Measurements from ENCODE around the gene SETBP1. TPM values are rescaled to one million over a fixed set of nuclear protein-coding genes. Genes with fewer than 3 reads are reported as not detected.

Gene SETBP1
- total and polyA plus RNA-seq, 9 of the 15 experiments (the other 6 are each of a cell fraction or from before 2014, with no cell fraction given) = under 0.01 to 0.13 (median 0.04) TPM

DNA sequence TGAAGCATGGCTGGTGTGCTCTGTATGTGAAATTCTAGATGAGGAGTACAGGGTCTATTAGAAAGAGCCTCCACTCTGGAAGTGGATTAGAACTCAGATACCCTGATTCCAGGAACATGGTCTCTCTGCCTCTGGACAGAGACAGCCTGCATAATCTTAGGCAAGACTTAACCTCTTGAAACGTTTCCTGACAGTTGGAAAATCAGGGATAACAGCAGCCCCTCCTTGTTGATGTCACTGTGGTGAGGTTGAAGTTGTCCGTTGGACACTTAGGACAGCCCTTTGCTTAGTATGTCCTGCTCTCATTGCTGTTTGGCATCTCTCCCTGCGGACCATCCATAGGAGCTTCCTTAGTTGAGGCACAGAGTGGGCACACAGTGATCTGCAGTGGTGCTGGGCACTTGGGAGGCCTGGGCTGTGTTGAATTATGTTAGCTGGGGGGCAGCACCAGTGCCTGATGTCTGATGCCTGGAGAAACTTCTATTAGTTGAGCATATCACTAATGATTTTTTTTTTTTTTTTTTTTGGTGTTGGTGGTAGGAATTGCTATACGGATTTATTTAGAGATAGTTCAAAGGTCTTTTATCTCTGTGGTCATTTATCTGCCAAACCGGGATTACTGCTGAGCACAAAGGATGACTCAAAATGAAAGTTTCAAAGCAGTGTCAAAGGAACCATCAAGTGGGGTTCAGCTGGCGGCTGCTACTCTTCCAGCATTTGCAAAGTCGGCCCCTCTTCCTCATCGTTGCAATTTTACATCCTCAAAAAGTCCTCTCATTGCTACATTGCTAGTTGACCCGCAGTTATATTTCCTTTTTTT is 28.8 kb downstream of the SETBP1 start (continued):
- TF ChIP-seq, protein P1, sequence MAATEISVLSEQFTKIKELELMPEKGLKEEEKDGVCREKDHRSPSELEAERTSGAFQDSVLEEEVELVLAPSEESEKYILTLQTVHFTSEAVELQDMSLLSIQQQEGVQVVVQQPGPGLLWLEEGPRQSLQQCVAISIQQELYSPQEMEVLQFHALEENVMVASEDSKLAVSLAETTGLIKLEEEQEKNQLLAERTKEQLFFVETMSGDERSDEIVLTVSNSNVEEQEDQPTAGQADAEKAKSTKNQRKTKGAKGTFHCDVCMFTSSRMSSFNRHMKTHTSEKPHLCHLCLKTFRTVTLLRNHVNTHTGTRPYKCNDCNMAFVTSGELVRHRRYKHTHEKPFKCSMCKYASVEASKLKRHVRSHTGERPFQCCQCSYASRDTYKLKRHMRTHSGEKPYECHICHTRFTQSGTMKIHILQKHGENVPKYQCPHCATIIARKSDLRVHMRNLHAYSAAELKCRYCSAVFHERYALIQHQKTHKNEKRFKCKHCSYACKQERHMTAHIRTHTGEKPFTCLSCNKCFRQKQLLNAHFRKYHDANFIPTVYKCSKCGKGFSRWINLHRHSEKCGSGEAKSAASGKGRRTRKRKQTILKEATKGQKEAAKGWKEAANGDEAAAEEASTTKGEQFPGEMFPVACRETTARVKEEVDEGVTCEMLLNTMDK (IDR thresholded peaks at IDR 0.05; ENCODE audit: borderline replicate concordance, insufficient read depth, low read depth, low read length, poor library complexity, severe bottlenecking) = no peak
- TF ChIP-seq HLTF (IDR thresholded peaks at IDR 0.05) (no peak), CBX5 (IDR thresholded peaks at IDR 0.05; ENCODE audit: borderline replicate concordance, low read depth) (no peak), ESRRA (IDR thresholded peaks at IDR 0.05; ENCODE audit: borderline replicate concordance, low read depth) (no peak), GTF2A2 (tag; IDR thresholded peaks at IDR 0.05) (no peak), POU5F1 (IDR thresholded peaks at IDR 0.05; ENCODE audit: borderline replicate concordance, low read depth, low read length, partially characterized antibody) (no peak), POLR2AphosphoS5 (IDR thresholded peaks at IDR 0.05; ENCODE audit: control insufficient read depth, insufficient read depth, low read depth, low read length) (no peak)

DNA sequence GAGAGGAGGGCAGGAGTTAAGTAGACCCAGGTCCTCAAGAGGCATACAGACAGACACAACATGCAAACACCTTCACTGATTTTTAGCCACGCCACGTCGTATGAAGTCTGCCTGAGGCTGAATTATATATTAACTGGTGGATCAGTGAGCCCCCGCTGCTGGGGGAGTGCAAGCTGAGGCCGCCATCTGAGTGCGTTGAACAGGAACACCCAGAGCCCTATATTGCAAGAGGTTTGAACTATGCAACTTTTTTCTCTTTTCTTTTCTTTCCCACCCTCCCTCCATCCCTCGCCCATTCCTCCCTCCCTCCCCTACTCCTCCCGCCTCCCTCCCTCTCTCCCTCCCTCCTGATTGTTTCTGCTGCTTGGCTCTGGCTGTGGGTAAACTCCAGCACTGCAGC is 30.2 kb downstream of the SETBP1 start:
- no peak for TF ChIP-seq KLF6 (CRISPR knock-in tag; IDR thresholded peaks at IDR 0.05; ENCODE audit: borderline replicate concordance)
- TF ChIP-seq, protein P2, sequence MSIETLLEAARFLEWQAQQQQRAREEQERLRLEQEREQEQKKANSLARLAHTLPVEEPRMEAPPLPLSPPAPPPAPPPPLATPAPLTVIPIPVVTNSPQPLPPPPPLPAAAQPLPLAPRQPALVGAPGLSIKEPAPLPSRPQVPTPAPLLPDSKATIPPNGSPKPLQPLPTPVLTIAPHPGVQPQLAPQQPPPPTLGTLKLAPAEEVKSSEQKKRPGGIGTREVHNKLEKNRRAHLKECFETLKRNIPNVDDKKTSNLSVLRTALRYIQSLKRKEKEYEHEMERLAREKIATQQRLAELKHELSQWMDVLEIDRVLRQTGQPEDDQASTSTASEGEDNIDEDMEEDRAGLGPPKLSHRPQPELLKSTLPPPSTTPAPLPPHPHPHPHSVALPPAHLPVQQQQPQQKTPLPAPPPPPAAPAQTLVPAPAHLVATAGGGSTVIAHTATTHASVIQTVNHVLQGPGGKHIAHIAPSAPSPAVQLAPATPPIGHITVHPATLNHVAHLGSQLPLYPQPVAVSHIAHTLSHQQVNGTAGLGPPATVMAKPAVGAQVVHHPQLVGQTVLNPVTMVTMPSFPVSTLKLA (conservative IDR thresholded peaks at IDR 0.05) = no peak
- ChIA-PET CTCF (ENCODE audit: low intra/inter-chr PET ratio) (no interaction called here), POLR2A (no interaction called here)
- Histone ChIP-seq H3K79me2 (ENCODE audit: control insufficient read depth, insufficient read depth, low read length) (no peaks in the 10 kb centered on the region), H2AFZ (ENCODE audit: low read depth, low read length) (no peak overlapping the region), H3K36me3 (ENCODE audit: control insufficient read depth, insufficient read depth, low read length) (no peaks in the 10 kb centered on the region), H3K27me3 (ENCODE audit: control insufficient read depth in 2 of 2, insufficient read depth in 2 of 2, low read length in 2 of 2) (peaks cover 0 to 13% of the 10 kb centered on the region in 2 experiments; a peak in 2 of 5 replicates), H3K4me3 (no peak overlapping the region), H4K20me1 (replicated peaks; ENCODE audit: control insufficient read depth, insufficient read depth, low read length) (no peaks in the 10 kb centered on the region), H3K4me1 (replicated peaks in 1 of 2; ENCODE audit: control insufficient read depth in 2 of 2, insufficient read depth in 2 of 2, low read length in 2 of 2) (no peaks in the 10 kb centered on the region), H3K4me2 (ENCODE audit: insufficient read depth, low read length) (no peak overlapping the region), H3K27ac (ENCODE audit: extremely low read depth, low read depth, low read length) (no peak overlapping the region), H3K9ac (ENCODE audit: insufficient read depth in 1 of 2, low read depth in 2 of 2, low read length in 2 of 2) (no peak overlapping the region), H3K9me1 (ENCODE audit: control insufficient read depth, insufficient read depth, low read length) (no peaks in the 10 kb centered on the region), H3K9me3 (replicated peaks; ENCODE audit: control insufficient read depth, insufficient read depth, low read depth, low read length) (no peaks in the 10 kb centered on the region; the same call in 1 of the 2 replicates)
- ATAC-seq (no peak), DNase-seq (ENCODE audit: extremely low read depth in 1 of 4, low spot score in 3 of 4) (no peak), FAIRE-seq (no peak)
- BruUV-seq (replicated peaks) = no TSS peak
- intact Hi-C loops (cut with micrococcal nuclease) (no loop called here), in situ Hi-C loops (cut with MboI) (no loop called here)
- 19% methylated on average over 5 of the region's 8 CpGs for WGBS (ENCODE audit: insufficient coverage, low coverage, missing lambda C conversion rate)
